HG03521 (cell line): ENCODE results near the gene IPCEF1.

ENCODE experiments used
- ATAC-seq: cut with Tn5 transposase; IDR thresholded peaks from one replicate; pipeline ENCODE4 v1.9.1; 2021; ENCODE audit warnings: mild to moderate bottlenecking, moderate library complexity; ENCODE audit not compliant: unreplicated experiment

The IPCEF1 gene

DNA sequence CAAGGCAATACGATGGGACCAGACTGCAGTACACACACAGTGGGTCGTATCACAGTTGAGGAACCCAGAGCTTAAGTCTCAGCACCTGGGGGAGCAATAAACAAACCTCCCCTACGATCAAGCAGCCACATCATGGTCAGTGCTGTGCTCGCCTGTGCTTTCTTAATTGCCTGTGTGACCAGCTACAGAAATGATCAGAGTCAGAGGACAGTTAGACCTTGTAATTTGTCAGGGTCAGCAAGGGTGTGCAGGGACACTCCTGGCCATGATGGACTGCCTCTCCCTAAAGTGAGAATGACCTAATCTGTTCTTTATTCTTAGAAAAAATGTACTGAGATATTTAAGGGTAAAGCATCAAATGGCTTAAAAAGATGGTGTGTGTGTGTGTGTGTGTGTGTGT is 239.1 kb downstream of the IPCEF1 start:
- ATAC-seq, result no peak

DNA sequence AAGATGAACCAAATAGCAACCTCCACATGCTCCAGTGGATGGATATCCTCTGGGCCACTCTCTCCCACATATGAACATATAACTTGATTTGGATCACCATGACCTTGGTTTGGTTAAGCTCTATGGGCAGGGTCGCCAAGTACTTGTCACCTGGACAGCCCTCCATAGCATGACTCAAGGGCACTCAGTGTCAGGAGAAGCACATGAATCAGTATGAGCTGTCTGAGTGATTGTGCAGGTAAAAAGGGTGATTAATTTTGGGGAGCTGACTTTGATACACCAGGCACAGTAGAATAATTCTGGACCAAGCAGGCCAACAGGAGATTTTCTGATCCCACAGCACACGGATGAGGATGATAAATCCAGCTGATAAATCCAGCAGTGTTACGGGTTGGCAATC is 243.2 kb downstream of the IPCEF1 start:
- no peak for ATAC-seq

DNA sequence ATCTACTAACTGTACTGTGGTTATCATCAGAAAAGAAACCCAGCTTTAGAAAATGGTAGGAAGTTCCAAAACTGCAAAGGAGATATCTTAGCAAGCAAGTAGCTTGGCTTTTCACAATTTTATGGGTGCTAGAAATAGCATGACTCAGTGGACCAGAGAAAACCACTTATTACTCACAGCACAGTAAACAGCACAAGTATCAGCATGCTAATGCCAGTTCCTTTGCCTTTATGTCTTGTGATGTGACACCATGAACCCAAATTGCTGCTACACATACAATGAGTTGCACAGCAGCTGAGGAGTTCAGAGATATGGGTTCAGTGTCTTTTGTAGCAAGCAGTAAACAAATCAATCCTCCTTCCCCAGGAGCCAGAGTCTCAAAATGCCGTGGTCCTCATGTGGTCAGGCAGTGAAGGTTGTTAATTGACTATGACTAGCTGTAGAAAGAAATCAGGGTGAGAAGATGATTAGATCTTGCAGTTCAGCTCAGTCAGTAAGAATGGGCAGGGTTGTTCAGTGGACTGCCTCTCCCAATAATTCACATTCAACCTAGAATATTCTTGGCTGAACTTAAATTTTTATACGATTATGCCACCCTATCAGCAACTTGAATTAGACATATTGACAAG is 244.3 kb downstream of the IPCEF1 start:
- no peak for ATAC-seq

DNA sequence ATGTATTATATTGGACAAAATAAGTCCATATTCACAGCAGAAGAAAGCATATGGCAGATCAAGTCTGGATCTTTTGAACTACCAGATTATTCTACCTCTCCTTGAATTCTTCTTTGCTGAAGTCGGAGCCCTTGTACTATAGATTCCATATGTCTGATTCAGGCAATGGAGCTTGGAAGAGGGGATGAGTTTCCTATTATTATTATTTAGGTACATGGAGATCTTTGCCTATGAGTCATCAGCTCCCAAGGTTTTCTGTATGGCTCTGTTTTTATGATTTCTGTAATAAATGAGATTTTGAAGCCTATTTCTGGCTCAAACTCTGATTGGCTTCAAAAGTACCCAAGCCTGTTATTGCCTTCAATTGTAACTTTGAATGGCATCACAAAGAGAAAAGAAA is 245.6 kb downstream of the IPCEF1 start:
- no peak for ATAC-seq

DNA sequence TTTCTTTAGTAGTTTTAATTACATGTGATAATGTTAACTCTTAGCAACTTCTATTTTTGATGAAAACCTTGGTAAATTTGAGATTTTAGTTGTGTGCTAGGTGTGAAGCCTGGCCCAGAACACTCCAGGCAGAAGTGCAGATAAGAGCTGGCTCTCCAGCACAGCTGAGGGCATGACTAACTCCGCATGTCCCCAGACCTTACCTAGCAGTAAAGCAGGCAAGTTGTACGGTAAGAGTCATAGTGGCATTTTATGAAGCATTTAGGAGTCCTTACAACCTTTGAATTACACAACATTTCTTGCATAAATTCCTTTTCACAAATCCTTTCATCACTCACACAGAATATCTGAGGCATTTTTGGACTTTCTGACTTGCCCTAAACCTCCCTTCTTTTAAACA is 250.4 kb downstream of the IPCEF1 start:
- no peak for ATAC-seq
